Smooth muscle cell (in vitro differentiated cells): ENCODE results near the gene MYH9. TPM values are rescaled to one million over a fixed set of nuclear protein-coding genes. Genes with fewer than 3 reads are reported as not detected.
"Not testable (repeated sequence)": the region's sequence is repeated elsewhere in the genome, so short reads cannot be mapped to it uniquely, and the experiment has no call there.

Experiments used
- DNase-seq: peaks from one replicate; lab custom pipeline; 2025; ENCODE audit not compliant: unreplicated experiment; lab: John Stamatoyannopoulos, UW
- H2AFZ ChIP-seq: fragments of 200-600 bp; sonication (generic); 2 replicates; pipeline ENCODE4 v1.6.0; 2016; ENCODE audit warnings: antibody characterized with exemption, low read depth, mild to moderate bottlenecking
- H3F3A ChIP-seq: fragments of 200-600 bp; sonication (generic); 2 replicates; pipeline ENCODE4 v1.6.0; 2017; ENCODE audit warnings: antibody characterized with exemption, low read depth
- H3K27ac ChIP-seq: fragments of 200-600 bp; sonication (generic); 2 replicates; pipeline ENCODE4 v1.5.1; 2016; ENCODE audit warnings: low read depth, mild to moderate bottlenecking
- H3K27me3 ChIP-seq: fragments of 200-600 bp; sonication (generic); 2 replicates; pipeline ENCODE4 v1.6.1; 2016; ENCODE audit warnings: low read depth, mild to moderate bottlenecking
- H3K36me3 ChIP-seq: fragments of 200-600 bp; sonication (generic); 2 replicates; pipeline ENCODE4 v1.5.1; 2016; ENCODE audit warnings: low read depth
- H3K4me1 ChIP-seq: fragments of 200-600 bp; sonication (generic); 2 replicates; pipeline ENCODE4 v1.5.1; 2016; ENCODE audit warnings: low read depth
- H3K4me2 ChIP-seq: fragments of 200-600 bp; sonication (generic); 2 replicates; pipeline ENCODE4 v1.6.0; 2016; ENCODE audit warnings: mild to moderate bottlenecking
- H3K4me3 ChIP-seq: fragments of 200-600 bp; sonication (generic); 2 replicates; pipeline ENCODE4 v1.5.1; 2016; ENCODE audit warnings: mild to moderate bottlenecking
- H3K79me2 ChIP-seq: fragments of 200-600 bp; sonication (generic); 2 replicates; pipeline ENCODE4 v1.6.0; 2016; ENCODE audit warnings: low read depth, mild to moderate bottlenecking
- H3K9ac ChIP-seq: fragments of 200-600 bp; sonication (generic); 2 replicates; pipeline ENCODE4 v1.6.0; 2016; ENCODE audit warnings: low read depth
- H3K9me3 ChIP-seq: fragments of 200-600 bp; sonication (generic); replicated peaks from 2 replicates; pipeline ENCODE4 v1.5.1; 2016; ENCODE audit warnings: low read depth
- H4K20me1 ChIP-seq: fragments of 200-600 bp; sonication (generic); 2 replicates; pipeline ENCODE4 v1.6.0; 2016; ENCODE audit warnings: low read depth
- CTCF ChIP-seq: fragments of 200-600 bp; sonication (generic); IDR thresholded peaks from 2 replicates; pipeline ENCODE4 v1.5.1; 2017; ENCODE audit warnings: borderline replicate concordance, mild to moderate bottlenecking, antibody characterized with exemption; ENCODE audit not compliant: insufficient read depth, poor library complexity, severe bottlenecking
- WGBS: methylation state at CpG from one replicate; pipeline ENCODE4 v1.1.7; 2016; ENCODE audit warnings: low lambda C conversion rate; 5-methylcytosine and 5-hydroxymethylcytosine counted together
- polyA plus RNA-seq: library from polyadenylated mRNA; unstranded; fragments of >200 nt; fragmentation: Nextera tagmentation; extraction: Ambion mirVana; gene quantifications from 2 replicates; pipeline ENCODE4 v1.2.1, GENCODE V29; 2016
- total RNA-seq: library from RNA; depleted of rRNA; stranded (reverse); fragments of >200 nt; gene quantifications from 2 replicates; pipeline ENCODE4 v1.2.3, GENCODE V29; 2014

The MYH9 gene
- total and polyA plus RNA-seq, 2 experiments from 2014 or later: 350 to 361 TPM

GRCh38 chr22:36252754-36253522, 134.8 kb downstream of the MYH9 start, which contains the start of gene APOL1:
TSS of gene APOL1 (plus strand) at chr22:36253133. CDS start at chr22:36254956, 1,823 bp downstream.
- Histone ChIP-seq H3K79me2 (no peaks in the 10 kb centered on the region), H3K4me2 (no peak within 1 kb of the TSS)
- 92% methylated on average over 10 of the region's 10 CpGs for WGBS

GRCh38 chr22:36251979-36252608, 135.7 kb downstream of the MYH9 start:
- H2AFZ ChIP-seq, H3K4me1 ChIP-seq, H3K27ac ChIP-seq, H3K27me3 ChIP-seq, H3K4me2 ChIP-seq, H3K79me2 ChIP-seq, H3K36me3 ChIP-seq, H3K4me3 ChIP-seq, H3K9ac ChIP-seq, H4K20me1 ChIP-seq, H3F3A ChIP-seq, DNase-seq, H3K9me3 ChIP-seq: not testable (repeated sequence)
- WGBS: 90% methylated on average over 7 of the region's 7 CpGs

More at GRCh38 chr22:36252754-36253522, 134.8 kb downstream of the MYH9 start, which contains the start of gene APOL1:
- Histone ChIP-seq H3K36me3 (no peaks in the 10 kb centered on the region), H3K27ac (no peak within 1 kb of the TSS), H2AFZ (no peak within 1 kb of the TSS), H3K27me3 (no peaks in the 10 kb centered on the region), H3K4me3 (no peak within 1 kb of the TSS), H3K9ac (no peak within 1 kb of the TSS), H3K4me1 (no peaks in the 10 kb centered on the region), H4K20me1 (no peaks in the 10 kb centered on the region), H3F3A (no peaks in the 10 kb centered on the region), H3K9me3 (no peaks in the 10 kb centered on the region)
- DNase-seq: no peak
- TF ChIP-seq CTCF: no peak

GRCh38 chr22:36250292-36250960, 137.3 kb downstream of the MYH9 start:
- H3K36me3 ChIP-seq, H3K27me3 ChIP-seq, H3K79me2 ChIP-seq, H3K4me1 ChIP-seq, H3K9me3 ChIP-seq, H3K9ac ChIP-seq, H2AFZ ChIP-seq, H3K4me2 ChIP-seq, H3K4me3 ChIP-seq, H3F3A ChIP-seq, H3K27ac ChIP-seq, H4K20me1 ChIP-seq, DNase-seq: not testable (repeated sequence)
- WGBS: 92% methylated on average over 24 of the region's 24 CpGs

- H3K9ac ChIP-seq: no peak overlapping the region
- no peak overlapping the region for H2AFZ ChIP-seq
- H3K9me3 ChIP-seq: no peaks in the 10 kb centered on the region
- H3K27me3 ChIP-seq: no peaks in the 10 kb centered on the region
- no peak overlapping the region for H3K27ac ChIP-seq
- H3K36me3 ChIP-seq: no peaks in the 10 kb centered on the region
- DNase-seq: no peak
- 96% methylated on average over 2 of the region's 2 CpGs for WGBS
- H3K4me3 ChIP-seq: no peak overlapping the region
- H3F3A ChIP-seq: no peaks in the 10 kb centered on the region
- H3K4me1 ChIP-seq: no peaks in the 10 kb centered on the region
- no peaks in the 10 kb centered on the region for H3K79me2 ChIP-seq
- TF ChIP-seq CTCF: no peak
- no peaks in the 10 kb centered on the region for H4K20me1 ChIP-seq
- H3K4me2 ChIP-seq: no peak overlapping the region
These were observed 138.6 kb downstream of the MYH9 start for GRCh38 chr22:36249160-36249559.
